HepG2 (cell line): ENCODE measurements around the gene TYMS. TPM values are rescaled to one million over a fixed set of nuclear protein-coding genes. Genes with fewer than 3 reads are reported as not detected.

ENCODE experiments used
- ARID3A ChIP-seq: IDR thresholded peaks from 2 replicates; pipeline ENCODE4 v1.6.1; 2012; ENCODE audit warnings: low read depth, low read length, improper control_type of control experiment
- EP300 ChIP-seq, 3 experiments: sonication (generic) in 1 of 3; formaldehyde crosslinking in 1 of 3; IDR thresholded peaks; 2 replicates each; pipeline versions ENCODE4 v1.5.1 to v1.6.1; 2011 to 2020; ENCODE audit warnings: low read depth in 2 of 3, low read length in 2 of 3, borderline replicate concordance in 1 of 3, improper control_type of control experiment in 1 of 3, mild to moderate bottlenecking in 1 of 3, missing genetic modification reagents in 1 of 3, moderate library complexity in 1 of 3
- FOSL2 ChIP-seq: sonication (generic); formaldehyde crosslinking; IDR thresholded peaks from 2 replicates; pipeline ENCODE4 v1.4.0; 2020; ENCODE audit warnings: missing genetic modification reagents
- GABPA ChIP-seq, 2 experiments: IDR thresholded peaks; 2 replicates each; pipeline ENCODE4 v1.6.1; 2011 to 2016; ENCODE audit warnings: low read depth in 2 of 2, low read length in 1 of 2, missing biosample characterization in 1 of 2, missing genetic modification characterization in 1 of 2
- GLMP ChIP-seq: sonication (generic); formaldehyde crosslinking; IDR thresholded peaks from 2 replicates; pipeline ENCODE4 v1.9.0; 2021; ENCODE audit warnings: missing genetic modification reagents, mild to moderate bottlenecking, borderline replicate concordance
- NCOA2 ChIP-seq: sonication (generic); formaldehyde crosslinking; IDR thresholded peaks from 2 replicates; pipeline ENCODE4 v1.8.0; 2022; ENCODE audit warnings: inconsistent platforms
- NFE2 ChIP-seq: sonication (generic); formaldehyde crosslinking; IDR thresholded peaks from 2 replicates; pipeline ENCODE4 v1.4.0; 2020; ENCODE audit warnings: missing genetic modification reagents
- NR3C1 ChIP-seq: sonication (generic); formaldehyde crosslinking; IDR thresholded peaks from 2 replicates; pipeline ENCODE4 v1.4.0; 2020; ENCODE audit warnings: missing genetic modification reagents
- PATZ1 ChIP-seq: sonication (generic); formaldehyde crosslinking; IDR thresholded peaks from 2 replicates; pipeline ENCODE4 v1.4.0; 2020; ENCODE audit warnings: missing genetic modification reagents
- PAXIP1 ChIP-seq: sonication (generic); formaldehyde crosslinking; conservative IDR thresholded peaks from 2 replicates; pipeline ENCODE4 v1.4.0; 2020; ENCODE audit warnings: mild to moderate bottlenecking, missing genetic modification reagents, moderate library complexity
- PBX3 ChIP-seq: sonication (generic); formaldehyde crosslinking; IDR thresholded peaks from 2 replicates; pipeline ENCODE4 v1.8.1; 2023; ENCODE audit warnings: missing genetic modification reagents, inconsistent platforms, borderline replicate concordance
- PREB ChIP-seq: sonication (generic); formaldehyde crosslinking; IDR thresholded peaks from 2 replicates; pipeline ENCODE4 v1.4.0; 2020; ENCODE audit warnings: missing genetic modification reagents
- SMARCC2 ChIP-seq: fragments of 450-650 bp; IDR thresholded peaks from 2 replicates; pipeline ENCODE4 v1.6.1; 2017; ENCODE audit warnings: antibody characterized with exemption, mild to moderate bottlenecking
- SNRNP70 ChIP-seq: fragments of 200-400 bp; formaldehyde crosslinking; IDR thresholded peaks from 2 replicates; pipeline ENCODE4 v1.6.1; 2017; ENCODE audit warnings: mild to moderate bottlenecking, low read depth, low read length, moderate library complexity
- ZNF180 ChIP-seq: sonication (generic); formaldehyde crosslinking; IDR thresholded peaks from 2 replicates; pipeline ENCODE4 v1.4.0; 2020; ENCODE audit warnings: low read depth, missing genetic modification reagents, borderline replicate concordance
- ZNF564 ChIP-seq: sonication (generic); formaldehyde crosslinking; IDR thresholded peaks from 2 replicates; pipeline ENCODE4 v1.8.1; 2023; ENCODE audit warnings: mild to moderate bottlenecking, missing genetic modification reagents
- ZNF691 ChIP-seq: sonication (generic); formaldehyde crosslinking; IDR thresholded peaks from 2 replicates; pipeline ENCODE4 v1.4.0; 2020; ENCODE audit warnings: missing genetic modification reagents, low read depth, mild to moderate bottlenecking, borderline replicate concordance
- polyA plus RNA-seq, 8 experiments: library from polyadenylated mRNA; depleted of rRNA in 3 of 8; stranded (reverse) in 7 of 8; unstranded in 1 of 8; fragments of >200 nt; fragmentation: Illumina TruSeq in 4 of 8; extraction: Trizol in 4 of 8; gene quantifications; 2 replicates each; pipeline versions ENCODE4 v1.2.1 to v1.2.3, GENCODE V29; 2011 to 2016; ENCODE audit warnings: low read depth in 4 of 8, missing spikeins in 1 of 8, mixed read lengths in 1 of 8; ENCODE audit not compliant: insufficient read depth in 1 of 8
- total RNA-seq, 5 experiments: library from RNA; depleted of rRNA; stranded (reverse); fragments of >200 nt; fragmentation: Illumina TruSeq; extraction: Trizol; gene quantifications; 2 replicates each; pipeline ENCODE4 v1.2.3, GENCODE V29; 2016; ENCODE audit warnings: low read depth in 1 of 5

TYMS gene
- total and polyA plus RNA-seq, 2 of the 13 experiments (the other 11 are each of a cell fraction or from before 2014, with no cell fraction given) = 80.1 to 106 TPM

- TF ChIP-seq ZNF180 (CRISPR knock-in tag) (no peak), SMARCC2 (no peak), NFE2 (no peak), ARID3A (0 out of 2 replicates have a peak, but pooled peaks have one; percentile 28), GABPA (IDR thresholded peaks at IDR 0.05; ENCODE audit: low read depth, low read length) (no peak), GABPA (CRISPR knock-in tag; IDR thresholded peaks at IDR 0.05; ENCODE audit: low read depth) (no peak), NR3C1 (CRISPR knock-in tag) (no peak), PATZ1 (CRISPR knock-in tag) (no peak), ZNF564 (no peak), ZNF691 (no peak), EP300 (IDR thresholded peaks at IDR 0.05; ENCODE audit: low read depth in 2 of 2, low read length in 2 of 2) (peak in 1 of 2 experiments; percentile 51; a peak in 1 of 4 replicates), EP300 (CRISPR knock-in tag; IDR thresholded peaks at IDR 0.05; ENCODE audit: borderline replicate concordance) (no peak), PREB (CRISPR knock-in tag) (no peak), NCOA2 (no peak), PAXIP1 (CRISPR knock-in tag) (no peak), SNRNP70 (no peak), FOSL2 (CRISPR knock-in tag) (peak; percentile 74), GLMP (CRISPR knock-in tag) (no peak), PBX3 (CRISPR knock-in tag) (no peak)
Observed at GRCh38 chr18:649341-649740, 8.1 kb upstream of the TYMS start (continued).
